Tibial nerve (tissue), 4 donors: ENCODE results near the gene APOBR.

ENCODE experiments used
- EP300 ChIP-seq, 2 donors: sonication (generic); formaldehyde crosslinking; IDR thresholded peaks; one replicate each; pipeline ENCODE4 v1.6.1; 2017; ENCODE audit warnings: antibody characterized with exemption in 2 of 2, mild to moderate bottlenecking in 1 of 2
- POLR2A ChIP-seq, 2 donors: fragments of 450-650 bp; IDR thresholded peaks; one replicate each; pipeline ENCODE4 v1.6.1; 2017; ENCODE audit warnings: antibody characterized with exemption in 2 of 2, mild to moderate bottlenecking in 2 of 2, moderate library complexity in 2 of 2
- TF ChIP-seq, protein P1 (sequence below), 5 experiments: fragments of 200-600 bp in 3 of 5; fragments of 450-650 bp in 2 of 5; sonication (generic) in 3 of 5; IDR thresholded peaks; one replicate each; pipeline ENCODE4 v1.5.1; 2016 to 2019; ENCODE audit warnings: antibody characterized with exemption in 5 of 5, mild to moderate bottlenecking in 3 of 5, moderate library complexity in 2 of 5

DNA sequence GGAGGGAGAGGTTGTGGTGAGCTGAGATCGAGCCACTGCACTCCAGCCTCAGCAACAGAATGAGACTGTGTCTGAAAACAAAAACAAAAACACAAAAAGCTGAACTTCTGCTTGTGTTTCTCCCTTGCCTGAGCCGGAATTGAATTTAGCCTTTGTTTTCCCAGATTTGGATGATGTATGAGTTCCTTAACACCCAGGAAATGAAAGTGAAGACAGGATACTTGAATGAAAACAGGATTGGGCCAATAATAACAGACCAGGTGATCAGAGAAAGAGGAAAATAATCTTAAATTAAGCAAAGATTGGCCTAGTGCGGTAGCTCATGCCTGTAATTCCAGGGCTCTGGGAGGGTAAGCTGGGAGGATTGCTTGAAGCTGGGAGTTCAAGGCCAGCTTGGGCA, 45.9 kb downstream of the APOBR start:
- TF ChIP-seq, protein P1, sequence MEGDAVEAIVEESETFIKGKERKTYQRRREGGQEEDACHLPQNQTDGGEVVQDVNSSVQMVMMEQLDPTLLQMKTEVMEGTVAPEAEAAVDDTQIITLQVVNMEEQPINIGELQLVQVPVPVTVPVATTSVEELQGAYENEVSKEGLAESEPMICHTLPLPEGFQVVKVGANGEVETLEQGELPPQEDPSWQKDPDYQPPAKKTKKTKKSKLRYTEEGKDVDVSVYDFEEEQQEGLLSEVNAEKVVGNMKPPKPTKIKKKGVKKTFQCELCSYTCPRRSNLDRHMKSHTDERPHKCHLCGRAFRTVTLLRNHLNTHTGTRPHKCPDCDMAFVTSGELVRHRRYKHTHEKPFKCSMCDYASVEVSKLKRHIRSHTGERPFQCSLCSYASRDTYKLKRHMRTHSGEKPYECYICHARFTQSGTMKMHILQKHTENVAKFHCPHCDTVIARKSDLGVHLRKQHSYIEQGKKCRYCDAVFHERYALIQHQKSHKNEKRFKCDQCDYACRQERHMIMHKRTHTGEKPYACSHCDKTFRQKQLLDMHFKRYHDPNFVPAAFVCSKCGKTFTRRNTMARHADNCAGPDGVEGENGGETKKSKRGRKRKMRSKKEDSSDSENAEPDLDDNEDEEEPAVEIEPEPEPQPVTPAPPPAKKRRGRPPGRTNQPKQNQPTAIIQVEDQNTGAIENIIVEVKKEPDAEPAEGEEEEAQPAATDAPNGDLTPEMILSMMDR (IDR thresholded peaks at IDR 0.05) = no peak
- TF ChIP-seq POLR2A (IDR thresholded peaks at IDR 0.05) (no peak), EP300 (IDR thresholded peaks at IDR 0.05) (no peak)
